Activated CD8-positive, alpha-beta memory T cell treated with anti-CD3 and anti-CD28 coated beads for 4 hours (primary cell): ENCODE data around the gene PANK2.
"Not testable (repeated sequence)": the region's sequence is repeated elsewhere in the genome, so short reads cannot be mapped to it uniquely, and the experiment has no call there.

Experiments used
- DNase-seq, 2 donors: peaks; one replicate each; pipeline ENCODE4 v3.0.0-alpha.2; 2020; ENCODE audit warnings: low read depth in 2 of 2

PANK2 gene

GRCh38 chr20:3927486-3928291 lies 38.5 kb downstream of the PANK2 start:
- no peak for DNase-seq

- DNase-seq, result no peak
Observed at GRCh38 chr20:3929713-3930060, 40.5 kb downstream of the PANK2 start.

- DNase-seq, result no peak
Observed at GRCh38 chr20:3930265-3931206, 41.3 kb downstream of the PANK2 start.

DNA sequence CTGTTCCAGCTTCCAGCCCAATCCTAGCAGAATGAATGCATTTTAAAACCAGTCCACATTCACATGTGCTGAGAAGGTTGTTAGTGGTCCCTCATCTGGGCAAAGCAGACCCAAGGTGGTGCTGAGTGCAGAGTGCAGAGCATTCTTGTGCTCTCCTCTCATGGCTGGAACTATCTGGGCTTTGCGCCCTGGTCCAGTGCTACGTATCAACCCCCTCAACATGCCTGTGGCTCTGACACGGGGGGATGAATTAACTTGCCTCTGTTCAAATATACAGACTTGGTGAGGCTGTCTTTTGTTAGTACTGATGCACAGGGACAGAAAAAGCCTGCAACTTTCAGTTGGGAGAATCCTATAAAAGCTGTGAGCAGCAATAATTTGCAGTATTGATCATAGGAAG lies 42.5 kb downstream of the PANK2 start:
- DNase-seq, result no peak

DNA sequence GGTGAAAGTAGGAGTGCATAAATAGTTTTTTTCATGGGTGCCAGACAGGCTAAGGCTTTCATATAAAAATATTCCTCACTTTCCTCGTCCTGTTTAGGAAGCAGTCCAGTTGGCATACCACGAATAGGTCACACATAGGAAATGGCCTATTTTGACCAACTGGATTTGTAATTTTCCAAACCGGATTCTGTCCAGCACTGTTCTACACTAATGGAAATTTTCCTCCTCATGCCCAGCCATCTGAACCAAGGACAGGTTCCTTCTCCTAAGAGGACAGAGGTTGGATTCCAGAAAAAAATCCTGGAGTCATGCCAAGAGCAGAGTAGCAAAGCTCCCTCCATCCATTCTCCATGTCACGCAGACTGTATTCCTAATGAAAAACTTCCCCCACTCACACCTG lies 43.1 kb downstream of the PANK2 start:
- DNase-seq, result no peak

GRCh38 chr20:3932681-3933080 lies 43.5 kb downstream of the PANK2 start:
- no peak for DNase-seq

GRCh38 chr20:3933218-3933617 lies 44.0 kb downstream of the PANK2 start:
- no peak for DNase-seq

GRCh38 chr20:3934624-3935023 lies 45.4 kb downstream of the PANK2 start:
- DNase-seq, result no peak

GRCh38 chr20:3935295-3935955 lies 46.2 kb downstream of the PANK2 start:
- no peak for DNase-seq

DNA sequence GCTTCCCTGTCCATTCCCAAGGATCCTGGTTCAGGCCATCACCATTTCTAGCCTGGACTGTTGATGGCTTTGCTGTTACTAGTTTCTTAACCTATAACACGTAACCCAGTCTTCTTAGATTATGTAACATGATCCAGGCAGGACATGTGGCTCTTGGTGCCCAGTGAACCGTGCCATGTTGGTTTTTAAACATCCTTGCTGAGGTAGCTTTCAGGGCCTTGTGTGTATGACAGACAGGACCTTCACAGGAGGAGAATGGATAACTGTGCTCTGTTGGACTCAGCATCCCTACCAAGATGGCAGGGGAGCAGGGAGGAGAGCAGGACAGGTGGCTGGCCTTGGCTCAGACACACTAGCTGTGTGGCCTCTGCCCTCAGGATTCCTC lies 46.8 kb downstream of the PANK2 start:
- no peak for DNase-seq

- no peak for DNase-seq
Observed at GRCh38 chr20:3937618-3938017, 48.4 kb downstream of the PANK2 start.

- no peak for DNase-seq
Observed at GRCh38 chr20:3940905-3941304, 51.7 kb downstream of the PANK2 start.

DNA sequence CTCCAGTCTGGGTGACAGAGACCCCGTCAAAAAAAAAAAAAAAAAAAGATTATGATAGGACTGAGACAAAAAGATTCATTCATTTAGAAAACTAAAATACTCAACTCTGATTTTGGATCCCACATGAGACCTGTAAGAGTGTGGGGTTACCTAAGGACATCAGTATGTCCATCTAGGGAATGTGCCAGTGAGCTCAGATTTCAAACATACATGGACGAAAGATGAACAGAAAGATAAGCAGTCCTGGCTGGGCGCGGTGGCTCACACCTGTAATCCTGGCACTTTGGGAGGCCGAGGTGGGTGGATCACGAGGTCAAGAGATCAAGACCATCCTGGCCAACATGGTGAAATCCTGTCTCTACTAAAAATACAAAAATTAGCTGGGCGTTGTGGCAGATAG lies 57.5 kb downstream of the PANK2 start:
- DNase-seq, result not testable (repeated sequence)

- no peak for DNase-seq
Observed at GRCh38 chr20:3964719-3965118, 75.5 kb downstream of the PANK2 start.

DNA sequence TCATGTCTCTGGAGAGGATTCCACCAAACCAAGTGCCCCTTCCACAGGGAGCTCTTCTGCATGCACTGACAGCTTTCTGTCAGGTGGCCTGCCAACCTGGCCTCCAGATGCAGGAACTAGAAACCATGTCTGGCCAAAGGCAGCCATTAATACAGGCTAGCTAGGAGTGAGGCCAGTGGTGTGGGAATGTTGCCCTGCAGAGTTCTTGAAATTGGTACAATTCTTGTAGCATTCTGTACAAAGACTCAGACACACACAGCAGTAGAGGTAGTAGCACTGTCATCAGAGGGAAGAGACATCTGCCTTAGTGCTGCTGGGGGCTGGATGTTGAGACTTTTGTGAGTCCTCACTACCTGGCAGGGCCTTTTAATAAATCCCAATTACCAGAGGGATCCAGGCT lies 77.4 kb downstream of the PANK2 start:
- DNase-seq, result no peak

DNA sequence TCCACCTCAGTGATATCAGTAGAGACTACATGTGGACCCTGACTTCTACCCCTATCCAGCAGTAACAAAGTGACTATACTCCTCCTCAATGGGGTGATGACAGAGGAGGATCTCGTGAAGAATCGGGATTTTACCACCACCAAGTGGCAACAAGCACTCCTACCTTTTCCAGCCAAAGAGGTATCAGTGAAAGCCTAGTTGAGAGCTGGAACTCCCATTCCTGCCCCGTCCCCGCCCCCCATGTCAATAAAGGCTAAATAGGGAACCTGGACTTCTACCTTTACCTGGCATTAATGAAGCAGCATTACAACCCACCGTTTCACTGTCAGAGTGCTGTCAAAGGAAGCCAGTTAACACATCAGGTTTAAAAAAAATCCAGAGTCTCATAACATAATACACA lies 80.8 kb downstream of the PANK2 start:
- DNase-seq, result no peak

DNA sequence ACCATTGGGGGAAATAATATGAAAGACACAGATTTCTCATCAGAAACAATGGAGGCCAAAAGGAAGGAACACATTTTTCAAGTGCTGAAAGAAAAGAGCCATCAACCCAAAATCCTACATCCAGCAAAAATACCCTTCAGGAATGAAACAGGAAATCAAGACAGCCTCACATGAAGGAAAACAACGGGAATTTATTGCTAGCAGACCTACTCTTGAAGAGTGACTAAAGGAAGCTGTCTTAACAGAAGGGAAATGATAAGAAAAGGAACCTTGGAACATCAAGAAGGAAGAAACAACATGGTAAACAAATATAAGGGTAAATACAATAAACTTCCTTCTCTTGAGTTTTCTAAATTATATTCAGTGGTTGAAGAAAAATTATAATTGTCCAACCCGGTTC lies 82.0 kb downstream of the PANK2 start:
- DNase-seq, result no peak

- no peak for DNase-seq
Observed at GRCh38 chr20:3972161-3972560, 83.0 kb downstream of the PANK2 start.

GRCh38 chr20:3972631-3973030 lies 83.4 kb downstream of the PANK2 start:
- not testable (repeated sequence) for DNase-seq

DNA sequence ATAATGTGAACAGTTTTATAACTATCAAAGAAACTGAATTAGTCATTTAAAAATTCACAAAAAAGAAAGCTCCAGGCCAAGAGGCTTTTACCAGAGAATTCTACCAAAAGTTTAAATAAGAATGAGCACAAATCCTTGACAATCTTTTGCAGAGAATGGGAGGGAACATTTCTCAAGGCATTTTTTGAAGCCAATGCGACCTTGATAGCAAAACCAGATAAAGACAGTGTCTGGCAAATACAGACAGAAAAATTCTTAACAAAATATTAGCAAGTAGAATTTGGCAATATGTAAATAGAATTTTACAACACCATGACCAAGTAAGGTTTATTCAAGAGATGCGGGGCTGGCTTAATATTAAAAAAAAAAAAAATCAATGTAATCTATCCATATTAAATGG lies 84.5 kb downstream of the PANK2 start:
- DNase-seq, result no peak

GRCh38 chr20:3976511-3976910 lies 87.3 kb downstream of the PANK2 start:
- DNase-seq, result no peak
